ENCODE measurements around the gene SUPV3L1. TPM values are rescaled to one million over a fixed set of nuclear protein-coding genes. Genes with fewer than 3 reads are reported as not detected.

The SUPV3L1 gene
- total and polyA plus RNA-seq, 7 donors = 20.8 to 36.2 (median 26.3) TPM

DNA sequence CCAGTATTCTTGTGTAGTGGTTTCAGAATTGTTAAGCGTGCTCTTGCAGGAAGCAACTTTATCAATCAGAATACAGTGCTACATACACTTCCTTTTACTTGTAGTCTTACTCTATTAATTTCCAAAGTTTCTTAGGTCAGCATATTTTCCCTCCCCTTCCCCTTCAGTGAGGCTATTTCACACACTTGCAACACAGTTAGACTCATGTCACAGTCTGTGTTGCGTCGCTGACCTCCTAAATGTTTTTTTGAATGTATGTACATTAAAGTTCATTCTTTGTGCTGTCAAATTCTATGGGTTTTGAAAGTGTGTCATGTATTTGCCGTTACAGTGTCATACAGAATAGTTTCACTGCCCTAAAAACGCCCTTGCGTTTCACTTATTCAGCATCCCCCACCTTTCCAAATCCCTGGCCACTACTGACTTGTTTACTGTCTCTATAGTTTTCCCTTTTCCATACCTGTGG, 34.7 kb downstream of the SUPV3L1 start:
- DNase-seq = no peak
- intact Hi-C loops (cut with DNase I) = no loop called here
- H3K36me3 ChIP-seq = no peaks in the 10 kb centered on the region
- H3K4me3 ChIP-seq = no peak overlapping the region
- TF ChIP-seq, protein P1, sequence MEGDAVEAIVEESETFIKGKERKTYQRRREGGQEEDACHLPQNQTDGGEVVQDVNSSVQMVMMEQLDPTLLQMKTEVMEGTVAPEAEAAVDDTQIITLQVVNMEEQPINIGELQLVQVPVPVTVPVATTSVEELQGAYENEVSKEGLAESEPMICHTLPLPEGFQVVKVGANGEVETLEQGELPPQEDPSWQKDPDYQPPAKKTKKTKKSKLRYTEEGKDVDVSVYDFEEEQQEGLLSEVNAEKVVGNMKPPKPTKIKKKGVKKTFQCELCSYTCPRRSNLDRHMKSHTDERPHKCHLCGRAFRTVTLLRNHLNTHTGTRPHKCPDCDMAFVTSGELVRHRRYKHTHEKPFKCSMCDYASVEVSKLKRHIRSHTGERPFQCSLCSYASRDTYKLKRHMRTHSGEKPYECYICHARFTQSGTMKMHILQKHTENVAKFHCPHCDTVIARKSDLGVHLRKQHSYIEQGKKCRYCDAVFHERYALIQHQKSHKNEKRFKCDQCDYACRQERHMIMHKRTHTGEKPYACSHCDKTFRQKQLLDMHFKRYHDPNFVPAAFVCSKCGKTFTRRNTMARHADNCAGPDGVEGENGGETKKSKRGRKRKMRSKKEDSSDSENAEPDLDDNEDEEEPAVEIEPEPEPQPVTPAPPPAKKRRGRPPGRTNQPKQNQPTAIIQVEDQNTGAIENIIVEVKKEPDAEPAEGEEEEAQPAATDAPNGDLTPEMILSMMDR (IDR thresholded peaks at IDR 0.05) = no peak
- no peak for TF ChIP-seq POLR2A (IDR thresholded peaks at IDR 0.05)
- TF ChIP-seq EP300 (IDR thresholded peaks at IDR 0.05) = no peak
- TF ChIP-seq POLR2AphosphoS5 (IDR thresholded peaks at IDR 0.05) = peak in 1 of 4 donors; percentile 8
- no peaks in the 10 kb centered on the region for H3K4me1 ChIP-seq
- 84 to 93% methylated on average over 6 of the region's 6 CpGs for WGBS, 2 donors
- no peaks in the 10 kb centered on the region for H3K9me3 ChIP-seq
- H3K27ac ChIP-seq = no peak overlapping the region
- H3K27me3 ChIP-seq = peaks cover 0 to 9% (median 0%) of the 10 kb centered on the region in 3 donors

- 35 to 45% methylated on average over 10 of the region's 10 CpGs for WGBS, 2 donors
- Histone ChIP-seq H3K27me3 (peaks cover 0 to 9% (median 0%) of the 10 kb centered on the region in 3 donors), H3K27ac (no peak overlapping the region), H3K36me3 (no peaks in the 10 kb centered on the region), H3K9me3 (no peaks in the 10 kb centered on the region), H3K4me1 (no peaks in the 10 kb centered on the region), H3K4me3 (no peak overlapping the region)
- intact Hi-C loops (cut with DNase I) = no loop called here
- TF ChIP-seq, protein P1 (IDR thresholded peaks at IDR 0.05) = no peak
- TF ChIP-seq POLR2A (IDR thresholded peaks at IDR 0.05) (no peak), POLR2AphosphoS5 (IDR thresholded peaks at IDR 0.05) (no peak), EP300 (IDR thresholded peaks at IDR 0.05) (no peak)
- no peak for DNase-seq
Observed at GRCh38 chr10:69215405-69216171, 35.6 kb downstream of the SUPV3L1 start.

DNA sequence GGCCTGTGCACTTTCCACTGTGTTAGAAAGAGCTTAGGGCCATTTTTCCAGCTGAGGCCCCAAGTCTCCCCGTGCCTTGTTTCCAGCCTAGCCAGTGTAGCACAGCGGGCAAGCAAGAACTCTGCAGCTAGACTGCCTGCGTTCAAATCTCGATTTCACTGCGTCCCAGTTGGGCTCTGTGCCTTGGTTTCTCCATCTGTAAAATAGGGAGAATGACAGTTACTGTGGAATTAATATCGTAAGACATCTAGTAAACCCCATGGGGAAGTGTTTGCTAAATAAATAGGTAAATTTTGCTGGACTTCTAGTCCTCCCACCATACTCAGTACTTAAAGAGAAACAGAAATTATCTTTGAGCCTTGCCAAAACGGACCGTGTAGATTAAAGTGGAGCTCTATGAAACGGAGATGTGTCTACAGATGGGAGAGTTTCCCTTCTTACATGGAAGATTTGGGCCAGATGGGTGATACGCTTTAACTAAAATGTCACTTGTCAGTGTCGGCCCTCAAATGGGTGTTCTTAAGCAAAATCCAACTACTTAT, 36.6 kb downstream of the SUPV3L1 start:
- no peak overlapping the region for H3K4me3 ChIP-seq
- no peak for DNase-seq
- H3K36me3 ChIP-seq = no peaks in the 10 kb centered on the region
- WGBS, 2 donors = 84 to 94% methylated on average over 11 of the region's 11 CpGs
- H3K4me1 ChIP-seq = no peaks in the 10 kb centered on the region
- H3K27me3 ChIP-seq = peaks cover 0 to 9% (median 0%) of the 10 kb centered on the region in 3 donors
- intact Hi-C loops (cut with DNase I) = no loop called here
- H3K27ac ChIP-seq = no peak overlapping the region
- TF ChIP-seq POLR2A (IDR thresholded peaks at IDR 0.05) = no peak
- TF ChIP-seq, protein P1 (IDR thresholded peaks at IDR 0.05) = no peak
- no peak for TF ChIP-seq POLR2AphosphoS5 (IDR thresholded peaks at IDR 0.05)
- TF ChIP-seq EP300 (IDR thresholded peaks at IDR 0.05) = no peak
- no peaks in the 10 kb centered on the region for H3K9me3 ChIP-seq

GRCh38 chr10:69217119-69217754, 37.2 kb downstream of the SUPV3L1 start:
- intact Hi-C loops (cut with DNase I) = no loop called here
- H3K36me3 ChIP-seq = no peaks in the 10 kb centered on the region
- no peak overlapping the region for H3K27ac ChIP-seq
- no peak overlapping the region for H3K4me3 ChIP-seq
- peaks cover 0 to 9% (median 0%) of the 10 kb centered on the region in 3 donors for H3K27me3 ChIP-seq
- 52 to 77% methylated on average over 4 of the region's 4 CpGs for WGBS, 2 donors
- TF ChIP-seq POLR2A (IDR thresholded peaks at IDR 0.05) (no peak), POLR2AphosphoS5 (IDR thresholded peaks at IDR 0.05) (no peak), EP300 (IDR thresholded peaks at IDR 0.05) (no peak)
- TF ChIP-seq, protein P1 (IDR thresholded peaks at IDR 0.05) = no peak
- no peak for DNase-seq
- no peaks in the 10 kb centered on the region for H3K9me3 ChIP-seq
- no peaks in the 10 kb centered on the region for H3K4me1 ChIP-seq

Data from sigmoid colon (tissue), 7 donors.